HG03196 (cell line): Measurements from ENCODE around the gene USP6NL.

ENCODE experiments used
- ATAC-seq: cut with Tn5 transposase; IDR thresholded peaks from one replicate; pipeline ENCODE4 v1.9.1; 2021; ENCODE audit not compliant: unreplicated experiment

USP6NL gene

GRCh38 chr10:11594589-11595394 lies 16.7 kb downstream of the USP6NL start:
- ATAC-seq: no peak

GRCh38 chr10:11593612-11594011 lies 17.8 kb downstream of the USP6NL start:
- ATAC-seq: no peak

GRCh38 chr10:11589738-11590137 lies 21.7 kb downstream of the USP6NL start:
- ATAC-seq: no peak

GRCh38 chr10:11588873-11589574 lies 22.4 kb downstream of the USP6NL start:
- no peak for ATAC-seq

- no peak for ATAC-seq
These were observed 23.7 kb downstream of the USP6NL start for GRCh38 chr10:11587722-11588259.

- ATAC-seq: no peak
These were observed 25.3 kb downstream of the USP6NL start for GRCh38 chr10:11586170-11586569.

GRCh38 chr10:11581213-11581612 lies 30.2 kb downstream of the USP6NL start:
- no peak for ATAC-seq

GRCh38 chr10:11579885-11580284 lies 31.6 kb downstream of the USP6NL start:
- ATAC-seq: no peak

- peak; percentile 62 for ATAC-seq
These were observed 32.6 kb downstream of the USP6NL start for GRCh38 chr10:11578802-11579255.

GRCh38 chr10:11576092-11576809 lies 35.2 kb downstream of the USP6NL start:
- ATAC-seq: no peak

GRCh38 chr10:11573497-11573896 lies 38.0 kb downstream of the USP6NL start:
- ATAC-seq: no peak

GRCh38 chr10:11570751-11571150 lies 40.7 kb downstream of the USP6NL start:
- ATAC-seq: no peak

GRCh38 chr10:11569471-11569870 lies 42.0 kb downstream of the USP6NL start:
- no peak for ATAC-seq

- ATAC-seq: no peak
These were observed 42.9 kb downstream of the USP6NL start for GRCh38 chr10:11568578-11568977.

GRCh38 chr10:11564741-11565140 lies 46.7 kb downstream of the USP6NL start:
- ATAC-seq: no peak

- ATAC-seq: no peak
These were observed 47.5 kb downstream of the USP6NL start for GRCh38 chr10:11563936-11564335.

GRCh38 chr10:11562888-11563287 lies 48.6 kb downstream of the USP6NL start:
- ATAC-seq: no peak

GRCh38 chr10:11560076-11560709 lies 51.3 kb downstream of the USP6NL start:
- peak; percentile 68 for ATAC-seq

GRCh38 chr10:11557967-11558366 lies 53.5 kb downstream of the USP6NL start:
- no peak for ATAC-seq

- no peak for ATAC-seq
These were observed 53.9 kb downstream of the USP6NL start for GRCh38 chr10:11557513-11557912.

- no peak for ATAC-seq
These were observed 55.9 kb downstream of the USP6NL start for GRCh38 chr10:11555556-11555955.
